DMS114 treated with DMSO at 0.1 percent for 48 hours (cell line): ENCODE data around the gene RPS13.
"Not testable (repeated sequence)": the region's sequence is repeated elsewhere in the genome, so short reads cannot be mapped to it uniquely, and the experiment has no call there.

ENCODE experiments used
- DNase-seq: peaks from one replicate; lab custom pipeline; 2025; ENCODE audit not compliant: unreplicated experiment; lab: John Stamatoyannopoulos, UW

Gene RPS13

GRCh38 chr11:17036666-17037658, 40.5 kb downstream of the RPS13 start:
- no peak for DNase-seq

- DNase-seq, result not testable (repeated sequence)
Measured at GRCh38 chr11:17034027-17034426, 43.4 kb downstream of the RPS13 start.

GRCh38 chr11:17026487-17027082, 50.9 kb downstream of the RPS13 start:
- DNase-seq, result no peak

- DNase-seq, result no peak
Measured at GRCh38 chr11:17024924-17025323, 52.5 kb downstream of the RPS13 start.
